Measurements from ENCODE around the gene ORAI1.
"Not testable (repeated sequence)": the region's sequence is repeated elsewhere in the genome, so short reads cannot be mapped to it uniquely, and the experiment has no call there.

The ORAI1 gene

GRCh38 chr12:121678305-121678704 lies 52.0 kb downstream of the ORAI1 start:
- Histone ChIP-seq H3K27ac (ENCODE audit: low read depth, low read length) (no peak overlapping the region), H3K9ac (ENCODE audit: low read length) (no peak overlapping the region), H3K4me3 (ENCODE audit: low read depth in 1 of 2, low read length in 2 of 2) (no peak overlapping the region), H3K9me3 (ENCODE audit: low read length) (no peaks in the 10 kb centered on the region), H3K27me3 (ENCODE audit: control insufficient read depth in 1 of 2, insufficient read depth in 2 of 2, low read length in 2 of 2) (no peaks in the 10 kb centered on the region), H3K36me3 (ENCODE audit: insufficient read depth, low read length) (no peaks in the 10 kb centered on the region), H3K4me1 (ENCODE audit: insufficient read depth, low read length) (peaks cover 1% of the 10 kb centered on the region)

GRCh38 chr12:121678716-121679300 lies 52.5 kb downstream of the ORAI1 start:
- Histone ChIP-seq H3K4me3 (ENCODE audit: low read depth in 1 of 2, low read length in 2 of 2) (no peak overlapping the region), H3K4me1 (ENCODE audit: insufficient read depth, low read length) (no peaks in the 10 kb centered on the region), H3K36me3 (ENCODE audit: insufficient read depth, low read length) (no peaks in the 10 kb centered on the region), H3K27ac (ENCODE audit: low read depth, low read length) (no peak overlapping the region), H3K9ac (ENCODE audit: low read length) (no peak overlapping the region), H3K9me3 (ENCODE audit: low read length) (no peaks in the 10 kb centered on the region), H3K27me3 (ENCODE audit: control insufficient read depth in 1 of 2, insufficient read depth in 2 of 2, low read length in 2 of 2) (no peaks in the 10 kb centered on the region)

GRCh38 chr12:121679661-121680197 lies 53.4 kb downstream of the ORAI1 start:
- H3K9ac ChIP-seq (ENCODE audit: low read length); H3K27ac ChIP-seq (ENCODE audit: low read depth, low read length); H3K36me3 ChIP-seq (ENCODE audit: insufficient read depth, low read length); H3K4me3 ChIP-seq (ENCODE audit: low read depth in 1 of 2, low read length in 2 of 2); H3K27me3 ChIP-seq (ENCODE audit: control insufficient read depth in 1 of 2, insufficient read depth in 2 of 2, low read length in 2 of 2); H3K4me1 ChIP-seq (ENCODE audit: insufficient read depth, low read length); H3K9me3 ChIP-seq (ENCODE audit: low read length): not testable (repeated sequence)

GRCh38 chr12:121688966-121689365 lies 62.6 kb downstream of the ORAI1 start:
- no peak overlapping the region for H3K4me3 ChIP-seq (ENCODE audit: low read depth in 1 of 2, low read length in 2 of 2)
- H3K9ac ChIP-seq (ENCODE audit: low read length): no peak overlapping the region
- no peaks in the 10 kb centered on the region for H3K9me3 ChIP-seq (ENCODE audit: low read length)
- H3K36me3 ChIP-seq (ENCODE audit: insufficient read depth, low read length): no peaks in the 10 kb centered on the region
- no peaks in the 10 kb centered on the region for H3K4me1 ChIP-seq (ENCODE audit: insufficient read depth, low read length)
- no peak overlapping the region for H3K27ac ChIP-seq (ENCODE audit: low read depth, low read length)
- H3K27me3 ChIP-seq (ENCODE audit: control insufficient read depth in 1 of 2, insufficient read depth in 2 of 2, low read length in 2 of 2): no peaks in the 10 kb centered on the region

GRCh38 chr12:121689430-121689829 lies 63.1 kb downstream of the ORAI1 start:
- Histone ChIP-seq H3K36me3 (ENCODE audit: insufficient read depth, low read length) (no peaks in the 10 kb centered on the region), H3K27ac (ENCODE audit: low read depth, low read length) (no peak overlapping the region), H3K9me3 (ENCODE audit: low read length) (no peaks in the 10 kb centered on the region), H3K4me3 (ENCODE audit: low read depth in 1 of 2, low read length in 2 of 2) (no peak overlapping the region), H3K4me1 (ENCODE audit: insufficient read depth, low read length) (no peaks in the 10 kb centered on the region), H3K9ac (ENCODE audit: low read length) (no peak overlapping the region), H3K27me3 (ENCODE audit: control insufficient read depth in 1 of 2, insufficient read depth in 2 of 2, low read length in 2 of 2) (no peaks in the 10 kb centered on the region)
